GM12875 (cell line): ENCODE data around the gene CNOT6.
"Not testable (repeated sequence)": the region's sequence is repeated elsewhere in the genome, so short reads cannot be mapped to it uniquely, and the experiment has no call there.

ENCODE experiments used
- H3K4me3 ChIP-seq: one replicate; pipeline ENCODE4 v1.5.1; 2011; ENCODE audit warnings: low read depth, low read length, control low read depth
- CTCF ChIP-seq: IDR thresholded peaks from 2 replicates; pipeline ENCODE4 v1.5.1; 2011; ENCODE audit warnings: low read depth, mild to moderate bottlenecking, control low read depth, inconsistent platforms, low read length, moderate library complexity, borderline replicate concordance; ENCODE audit not compliant: insufficient read depth

Gene CNOT6

GRCh38 chr5:180463216-180463900 lies 30.8 kb upstream of the CNOT6 start:
- no peak for TF ChIP-seq CTCF
- no peak overlapping the region for H3K4me3 ChIP-seq

- H3K4me3 ChIP-seq, result no peak overlapping the region
- TF ChIP-seq CTCF, result no peak
Observed at GRCh38 chr5:180463916-180464602, 30.1 kb upstream of the CNOT6 start.

- H3K4me3 ChIP-seq, result no peak overlapping the region
- no peak for TF ChIP-seq CTCF
Observed at GRCh38 chr5:180464603-180464970, 29.6 kb upstream of the CNOT6 start.

- H3K4me3 ChIP-seq, result not testable (repeated sequence)
Observed at GRCh38 chr5:180465052-180465451, 29.1 kb upstream of the CNOT6 start.

- no peak overlapping the region for H3K4me3 ChIP-seq
- no peak for TF ChIP-seq CTCF
Observed at GRCh38 chr5:180466316-180466715, 27.9 kb upstream of the CNOT6 start.

- no peak for TF ChIP-seq CTCF
- no peak overlapping the region for H3K4me3 ChIP-seq
Observed at GRCh38 chr5:180467028-180467975, 26.9 kb upstream of the CNOT6 start.

- TF ChIP-seq CTCF, result no peak
- no peak overlapping the region for H3K4me3 ChIP-seq
Observed at GRCh38 chr5:180467989-180468731, 26.0 kb upstream of the CNOT6 start.
